ENCODE data around the gene AHCYL1.

DNA sequence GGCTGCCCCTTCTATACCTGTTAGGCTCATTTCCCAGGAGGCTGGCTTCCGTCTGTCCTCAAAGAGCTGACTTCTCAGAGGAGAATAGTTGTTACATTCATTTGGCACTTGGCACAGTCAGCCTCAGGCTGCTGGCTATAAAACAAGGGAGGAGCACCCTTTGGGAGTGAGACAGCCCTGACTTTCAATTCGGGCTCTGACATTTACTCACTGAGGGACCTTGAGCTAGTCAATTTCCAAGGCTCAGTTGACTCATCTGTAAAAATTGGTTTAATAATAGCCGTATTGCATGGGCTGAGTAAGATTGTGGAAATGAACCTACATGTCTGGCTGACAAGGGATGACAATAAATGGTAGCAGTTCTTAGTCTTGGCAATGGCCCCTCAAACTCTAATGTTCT, 72.2 kb downstream of the AHCYL1 start:
- TF ChIP-seq, protein P1, sequence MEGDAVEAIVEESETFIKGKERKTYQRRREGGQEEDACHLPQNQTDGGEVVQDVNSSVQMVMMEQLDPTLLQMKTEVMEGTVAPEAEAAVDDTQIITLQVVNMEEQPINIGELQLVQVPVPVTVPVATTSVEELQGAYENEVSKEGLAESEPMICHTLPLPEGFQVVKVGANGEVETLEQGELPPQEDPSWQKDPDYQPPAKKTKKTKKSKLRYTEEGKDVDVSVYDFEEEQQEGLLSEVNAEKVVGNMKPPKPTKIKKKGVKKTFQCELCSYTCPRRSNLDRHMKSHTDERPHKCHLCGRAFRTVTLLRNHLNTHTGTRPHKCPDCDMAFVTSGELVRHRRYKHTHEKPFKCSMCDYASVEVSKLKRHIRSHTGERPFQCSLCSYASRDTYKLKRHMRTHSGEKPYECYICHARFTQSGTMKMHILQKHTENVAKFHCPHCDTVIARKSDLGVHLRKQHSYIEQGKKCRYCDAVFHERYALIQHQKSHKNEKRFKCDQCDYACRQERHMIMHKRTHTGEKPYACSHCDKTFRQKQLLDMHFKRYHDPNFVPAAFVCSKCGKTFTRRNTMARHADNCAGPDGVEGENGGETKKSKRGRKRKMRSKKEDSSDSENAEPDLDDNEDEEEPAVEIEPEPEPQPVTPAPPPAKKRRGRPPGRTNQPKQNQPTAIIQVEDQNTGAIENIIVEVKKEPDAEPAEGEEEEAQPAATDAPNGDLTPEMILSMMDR (IDR thresholded peaks at IDR 0.05): no peak
- TF ChIP-seq POLR2AphosphoS5 (IDR thresholded peaks at IDR 0.05) (no peak), POLR2A (IDR thresholded peaks at IDR 0.05) (no peak), EP300 (IDR thresholded peaks at IDR 0.05) (no peak)

Data from stomach (tissue), 4 donors.